H9 (cell line): ENCODE results near the gene NCEH1. TPM values are rescaled to one million over a fixed set of nuclear protein-coding genes. Genes with fewer than 3 reads are reported as not detected.

Experiments used
- DNase-seq: peaks from one replicate; pipeline ENCODE4 v3.0.0-alpha.2; 2017
- H2AFZ ChIP-seq: one replicate; pipeline ENCODE4 v1.6.1; 2013; ENCODE audit warnings: mild to moderate bottlenecking, low read length, control low read depth, moderate library complexity
- H2AK5ac ChIP-seq: 2 replicates; pipeline ENCODE4 v1.6.1; 2013; ENCODE audit warnings: low read length, control low read depth, mixed read lengths; ENCODE audit not compliant: insufficient read length
- H2BK120ac ChIP-seq: one replicate; pipeline ENCODE4 v1.6.1; 2013; ENCODE audit warnings: low read depth, mild to moderate bottlenecking, low read length, control low read depth, inconsistent platforms; ENCODE audit not compliant: poor library complexity, severe bottlenecking
- H2BK12ac ChIP-seq: 2 replicates; pipeline ENCODE4 v1.6.1; 2013; ENCODE audit warnings: low read length, control low read depth, mixed read lengths, low read depth; ENCODE audit not compliant: insufficient read length
- H2BK15ac ChIP-seq: 2 replicates; pipeline ENCODE4 v1.6.1; 2013; ENCODE audit warnings: low read depth, low read length, control low read depth
- H2BK20ac ChIP-seq: one replicate; pipeline ENCODE4 v1.6.1; 2013; ENCODE audit warnings: low read depth, mild to moderate bottlenecking, low read length, control low read depth, inconsistent platforms; ENCODE audit not compliant: poor library complexity, severe bottlenecking
- H2BK5ac ChIP-seq: 2 replicates; pipeline ENCODE4 v1.6.1; 2013; ENCODE audit warnings: low read length, control low read depth, mixed read lengths; ENCODE audit not compliant: insufficient read length
- H3K14ac ChIP-seq: 2 replicates; pipeline ENCODE4 v1.6.1; 2013; ENCODE audit warnings: low read length, control low read depth; ENCODE audit not compliant: insufficient read depth
- H3K18ac ChIP-seq: 2 replicates; pipeline ENCODE4 v1.6.1; 2013; ENCODE audit warnings: low read depth, mild to moderate bottlenecking, mixed read lengths, low read length, control low read depth; ENCODE audit not compliant: insufficient read length
- H3K23ac ChIP-seq: 2 replicates; pipeline ENCODE4 v1.6.1; 2013; ENCODE audit warnings: low read length, control low read depth, mixed read lengths, low read depth; ENCODE audit not compliant: insufficient read length
- H3K23me2 ChIP-seq: 2 replicates; pipeline ENCODE4 v1.6.1; 2013; ENCODE audit warnings: low read depth, mild to moderate bottlenecking, mixed read lengths, low read length, control low read depth; ENCODE audit not compliant: insufficient read length, poor library complexity, severe bottlenecking
- H3K27ac ChIP-seq: 2 replicates; pipeline ENCODE4 v1.5.1; 2013; ENCODE audit warnings: low read length, control low read depth, mixed read lengths, low read depth; ENCODE audit not compliant: insufficient read length
- H3K27me3 ChIP-seq: 2 replicates; pipeline ENCODE4 v1.6.1; 2013; ENCODE audit warnings: low read length, control low read depth, inconsistent platforms; ENCODE audit not compliant: insufficient read depth
- H3K4ac ChIP-seq: 2 replicates; pipeline ENCODE4 v1.6.1; 2013; ENCODE audit warnings: low read depth, mild to moderate bottlenecking, control low read depth, inconsistent platforms, low read length, moderate library complexity
- H3K4me1 ChIP-seq: 2 replicates; pipeline ENCODE4 v1.6.1; 2013; ENCODE audit warnings: low read length, control low read depth, inconsistent platforms; ENCODE audit not compliant: insufficient read depth
- H3K4me2 ChIP-seq: 2 replicates; pipeline ENCODE4 v1.6.1; 2013; ENCODE audit warnings: low read length, control low read depth, mixed read lengths; ENCODE audit not compliant: insufficient read length, insufficient read depth
- H3K56ac ChIP-seq: 2 replicates; pipeline ENCODE4 v1.6.1; 2013; ENCODE audit warnings: low read depth, mild to moderate bottlenecking, mixed read lengths, low read length, control low read depth; ENCODE audit not compliant: insufficient read length
- H3K79me1 ChIP-seq: 2 replicates; pipeline ENCODE4 v1.6.1; 2013; ENCODE audit warnings: low read depth, mild to moderate bottlenecking, moderate library complexity, low read length, control low read depth, inconsistent platforms; ENCODE audit not compliant: insufficient read depth, poor library complexity, severe bottlenecking
- H3K79me2 ChIP-seq: 2 replicates; pipeline ENCODE4 v1.6.1; 2013; ENCODE audit warnings: low read length, control low read depth, inconsistent platforms; ENCODE audit not compliant: insufficient read depth
- H3K9ac ChIP-seq: 2 replicates; pipeline ENCODE4 v1.6.1; 2013; ENCODE audit warnings: low read length, control low read depth, mixed read lengths; ENCODE audit not compliant: insufficient read length; ENCODE audit errors: extremely low read depth
- H3K9me3 ChIP-seq: one replicate; pipeline ENCODE4 v1.6.1; 2013; ENCODE audit warnings: low read depth, low read length, inconsistent platforms; ENCODE audit not compliant: control insufficient read depth
- H3T11ph ChIP-seq: one replicate; pipeline ENCODE4 v1.6.1; 2013; ENCODE audit warnings: mild to moderate bottlenecking, low read length, control low read depth, inconsistent platforms
- H4K20me1 ChIP-seq: one replicate; pipeline ENCODE4 v1.6.1; 2013; ENCODE audit not compliant: control insufficient read depth, insufficient read length, insufficient read depth
- H4K5ac ChIP-seq: 2 replicates; pipeline ENCODE4 v1.6.1; 2013; ENCODE audit warnings: low read depth, mild to moderate bottlenecking, mixed read lengths, low read length, control low read depth; ENCODE audit not compliant: insufficient read length
- H4K8ac ChIP-seq: replicated peaks from 2 replicates; pipeline ENCODE4 v1.6.1; 2013; ENCODE audit warnings: low read length, control low read depth, mixed read lengths, low read depth; ENCODE audit not compliant: insufficient read length
- H4K91ac ChIP-seq: 2 replicates; pipeline ENCODE4 v1.6.1; 2013; ENCODE audit warnings: low read depth, mild to moderate bottlenecking, moderate library complexity, mixed read lengths, low read length, control low read depth; ENCODE audit not compliant: insufficient read length
- H3K27ac Mint-ChIP-seq, 3 experiments: 2 replicates in 2 of 3; 3 replicates in 1 of 3; pipeline ENCODE4 v1.8.0; 2020 to 2021; ENCODE audit warnings: mixed read lengths in 3 of 3, mild to moderate bottlenecking in 1 of 3, moderate library complexity in 1 of 3
- H3K27me3 Mint-ChIP-seq: 2 replicates; pipeline ENCODE4 v1.8.0; 2021; ENCODE audit warnings: low read depth, mild to moderate bottlenecking, moderate library complexity, mixed read lengths
- H3K36me3 Mint-ChIP-seq, 3 experiments: 2 replicates in 2 of 3; 3 replicates in 1 of 3; pipeline ENCODE4 v1.8.0; 2020 to 2021; ENCODE audit warnings: low read depth in 3 of 3, mixed read lengths in 3 of 3; ENCODE audit not compliant: insufficient read depth in 1 of 3
- H3K4me1 Mint-ChIP-seq, 2 experiments: 2 replicates each; pipeline ENCODE4 v1.8.0; 2020; ENCODE audit warnings: mixed read lengths in 2 of 2
- H3K4me3 Mint-ChIP-seq, 2 experiments: 2 replicates in 1 of 2; 3 replicates in 1 of 2; pipeline ENCODE4 v1.8.0; 2020 to 2021; ENCODE audit warnings: mild to moderate bottlenecking in 2 of 2, mixed read lengths in 2 of 2, moderate library complexity in 1 of 2
- H3K9me3 Mint-ChIP-seq, 2 experiments: 2 replicates in 1 of 2; 3 replicates in 1 of 2; pipeline ENCODE4 v1.8.0; 2020; ENCODE audit warnings: mild to moderate bottlenecking in 2 of 2, mixed read lengths in 2 of 2, moderate library complexity in 1 of 2
- WGBS: extraction: QIAGEN DNeasy Blood & Tissue Kit; methylation state at CpG from one replicate; pipeline ENCODE4 v1.1.7; 2013; ENCODE audit warnings: missing lambda C conversion rate, low lambda C conversion rate, mixed read lengths; ENCODE audit not compliant: insufficient read length; ENCODE audit errors: extremely low coverage; 5-methylcytosine and 5-hydroxymethylcytosine counted together
- total RNA-seq: library from RNA; stranded (reverse); gene quantifications from 2 replicates; pipeline ENCODE4 v1.2.1, GENCODE V29; 2021
- TF ChIP-seq, protein P1 (sequence below): fragments of 200-600 bp; sonication (generic); conservative IDR thresholded peaks from 3 replicates; pipeline ENCODE4 v1.8.0; 2021; ENCODE audit warnings: antibody characterized with exemption, mild to moderate bottlenecking

The NCEH1 gene
- total RNA-seq, 1 experiment from 2014 or later: 2.3 TPM

DNA sequence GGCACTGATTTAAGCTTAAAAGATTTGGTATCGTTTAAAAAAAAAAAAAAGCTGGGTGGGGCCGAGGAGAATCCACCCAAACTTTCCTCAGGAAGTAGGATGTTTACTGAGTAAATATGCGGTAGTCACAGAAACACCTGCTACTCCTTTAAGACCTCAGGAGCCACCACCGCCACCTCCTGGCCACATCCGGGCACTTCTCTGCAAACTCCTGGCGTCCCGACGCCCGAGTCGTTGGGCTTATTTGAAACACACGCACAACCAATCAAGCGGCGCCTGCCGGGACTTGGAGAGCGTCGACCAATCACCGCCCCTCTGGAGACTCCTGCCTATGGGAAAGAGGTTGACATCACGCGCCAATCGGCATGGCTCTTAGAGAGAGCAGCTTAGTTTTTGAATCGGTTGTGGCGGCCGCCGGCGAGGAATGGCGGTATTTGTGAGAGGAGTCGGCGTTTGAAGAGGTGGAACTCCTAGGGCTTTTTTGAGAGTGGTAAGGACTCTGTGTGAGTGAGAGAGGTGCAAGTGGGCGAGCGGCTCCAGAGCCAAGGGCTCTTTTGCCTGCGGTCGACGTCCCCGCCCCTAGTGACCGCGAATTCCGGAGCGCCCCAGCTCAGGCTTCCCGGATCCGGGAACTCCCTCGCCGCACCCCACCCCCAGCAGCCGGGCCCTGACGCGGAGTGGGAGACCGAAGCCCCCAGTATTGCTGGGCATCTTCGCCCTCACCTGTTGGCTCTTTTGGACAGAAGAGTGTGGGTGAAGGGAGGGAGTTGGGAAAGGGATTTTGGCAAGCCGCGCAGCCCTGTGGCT lies 39.7 kb upstream of the NCEH1 start, which contains the start of gene ECT2:
Gene ECT2, plus strand, starts transcription at position 359 of the 807 bp plus-strand sequence. CDS start 3,805 bp downstream, outside the sequence.
- peak within 1 kb of the TSS; percentile 96 for H3K4me3 Mint-ChIP-seq
- peak within 1 kb of the TSS; percentile 98 to 100 (median 100) for H3K27ac Mint-ChIP-seq
- H3K9ac ChIP-seq: peak within 1 kb of the TSS; percentile 89
- H2BK15ac ChIP-seq: no peak within 1 kb of the TSS
- H3K27me3 Mint-ChIP-seq: no peaks in the 10 kb centered on the region
- no CpG with 5 or more reads among the region's 49 CpGs for WGBS
- peak within 1 kb of the TSS; percentile 92 for H3T11ph ChIP-seq
- no peak within 1 kb of the TSS for H4K91ac ChIP-seq
- no peak within 1 kb of the TSS for H2AFZ ChIP-seq
- peak; percentile 100 for DNase-seq
- H2AK5ac ChIP-seq: no peak within 1 kb of the TSS
- H2BK12ac ChIP-seq: no peak within 1 kb of the TSS
- peaks cover 25% of the 10 kb centered on the region; the same call in 1 of the 2 replicates for H3K79me2 ChIP-seq
- H3K27ac ChIP-seq: peak within 1 kb of the TSS; percentile 41
- H4K20me1 ChIP-seq: no peaks in the 10 kb centered on the region
- no peaks in the 10 kb centered on the region for H3K9me3 ChIP-seq
- H2BK20ac ChIP-seq: peak within 1 kb of the TSS; percentile 26
- H3K18ac ChIP-seq: peak within 1 kb of the TSS; percentile 97
- peak within 1 kb of the TSS; percentile 53 for H3K4me2 ChIP-seq
- H4K5ac ChIP-seq: peak within 1 kb of the TSS; percentile 8
- peaks cover 4% of the 10 kb centered on the region; the same call in 1 of the 2 replicates for H3K4me1 ChIP-seq
- peak within 1 kb of the TSS; percentile 97 for H2BK120ac ChIP-seq
- peak within 1 kb of the TSS; percentile 65; the same call in 1 of the 2 replicates for H3K4ac ChIP-seq
- peak within 1 kb of the TSS; percentile 98 for H3K14ac ChIP-seq
- H3K79me1 ChIP-seq: peaks cover 11% of the 10 kb centered on the region
- no peak within 1 kb of the TSS for H3K56ac ChIP-seq
- H3K36me3 Mint-ChIP-seq: peaks cover 17 to 32% (median 27%) of the 10 kb centered on the region in 3 experiments
- TF ChIP-seq, protein P1, sequence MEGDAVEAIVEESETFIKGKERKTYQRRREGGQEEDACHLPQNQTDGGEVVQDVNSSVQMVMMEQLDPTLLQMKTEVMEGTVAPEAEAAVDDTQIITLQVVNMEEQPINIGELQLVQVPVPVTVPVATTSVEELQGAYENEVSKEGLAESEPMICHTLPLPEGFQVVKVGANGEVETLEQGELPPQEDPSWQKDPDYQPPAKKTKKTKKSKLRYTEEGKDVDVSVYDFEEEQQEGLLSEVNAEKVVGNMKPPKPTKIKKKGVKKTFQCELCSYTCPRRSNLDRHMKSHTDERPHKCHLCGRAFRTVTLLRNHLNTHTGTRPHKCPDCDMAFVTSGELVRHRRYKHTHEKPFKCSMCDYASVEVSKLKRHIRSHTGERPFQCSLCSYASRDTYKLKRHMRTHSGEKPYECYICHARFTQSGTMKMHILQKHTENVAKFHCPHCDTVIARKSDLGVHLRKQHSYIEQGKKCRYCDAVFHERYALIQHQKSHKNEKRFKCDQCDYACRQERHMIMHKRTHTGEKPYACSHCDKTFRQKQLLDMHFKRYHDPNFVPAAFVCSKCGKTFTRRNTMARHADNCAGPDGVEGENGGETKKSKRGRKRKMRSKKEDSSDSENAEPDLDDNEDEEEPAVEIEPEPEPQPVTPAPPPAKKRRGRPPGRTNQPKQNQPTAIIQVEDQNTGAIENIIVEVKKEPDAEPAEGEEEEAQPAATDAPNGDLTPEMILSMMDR: peak; percentile 74
- no peaks in the 10 kb centered on the region for H3K27me3 ChIP-seq
- no peak within 1 kb of the TSS for H2BK5ac ChIP-seq
- H3K23ac ChIP-seq: no peak within 1 kb of the TSS
- no peaks in the 10 kb centered on the region for H3K9me3 Mint-ChIP-seq
- no peak within 1 kb of the TSS for H4K8ac ChIP-seq
- H3K4me1 Mint-ChIP-seq: peaks cover 28 to 34% of the 10 kb centered on the region in 2 experiments
- H3K23me2 ChIP-seq: peaks cover 3% of the 10 kb centered on the region
